ENCODE data around the gene CAMK1D. TPM values are rescaled to one million over a fixed set of nuclear protein-coding genes. Genes with fewer than 3 reads are reported as not detected.

CAMK1D gene
- total RNA-seq, 1 experiment from 2014 or later, result 6.3 TPM

GRCh38 chr10:12600652-12601051 lies 251.3 kb downstream of the CAMK1D start:
- H3K9me3 Mint-ChIP-seq, result peaks cover 5 to 9% of the 10 kb centered on the region in 2 experiments; a peak in 4 of 5 replicates

More at GRCh38 chr10:12600652-12601051, 251.3 kb downstream of the CAMK1D start:
- TF ChIP-seq, protein P1, sequence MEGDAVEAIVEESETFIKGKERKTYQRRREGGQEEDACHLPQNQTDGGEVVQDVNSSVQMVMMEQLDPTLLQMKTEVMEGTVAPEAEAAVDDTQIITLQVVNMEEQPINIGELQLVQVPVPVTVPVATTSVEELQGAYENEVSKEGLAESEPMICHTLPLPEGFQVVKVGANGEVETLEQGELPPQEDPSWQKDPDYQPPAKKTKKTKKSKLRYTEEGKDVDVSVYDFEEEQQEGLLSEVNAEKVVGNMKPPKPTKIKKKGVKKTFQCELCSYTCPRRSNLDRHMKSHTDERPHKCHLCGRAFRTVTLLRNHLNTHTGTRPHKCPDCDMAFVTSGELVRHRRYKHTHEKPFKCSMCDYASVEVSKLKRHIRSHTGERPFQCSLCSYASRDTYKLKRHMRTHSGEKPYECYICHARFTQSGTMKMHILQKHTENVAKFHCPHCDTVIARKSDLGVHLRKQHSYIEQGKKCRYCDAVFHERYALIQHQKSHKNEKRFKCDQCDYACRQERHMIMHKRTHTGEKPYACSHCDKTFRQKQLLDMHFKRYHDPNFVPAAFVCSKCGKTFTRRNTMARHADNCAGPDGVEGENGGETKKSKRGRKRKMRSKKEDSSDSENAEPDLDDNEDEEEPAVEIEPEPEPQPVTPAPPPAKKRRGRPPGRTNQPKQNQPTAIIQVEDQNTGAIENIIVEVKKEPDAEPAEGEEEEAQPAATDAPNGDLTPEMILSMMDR (conservative IDR thresholded peaks at IDR 0.05), result no peak
- H3K27ac Mint-ChIP-seq, result no peak overlapping the region
- Histone ChIP-seq H3K79me2 (ENCODE audit: insufficient read depth, low read length) (no peaks in the 10 kb centered on the region), H3K18ac (ENCODE audit: insufficient read length, low read depth, low read length) (no peak overlapping the region), H3K9me3 (ENCODE audit: control insufficient read depth, low read depth, low read length) (no peaks in the 10 kb centered on the region), H3K4me1 (ENCODE audit: insufficient read depth, low read length) (no peaks in the 10 kb centered on the region), H3K4ac (ENCODE audit: low read depth, low read length) (no peak overlapping the region), H3K9ac (ENCODE audit: extremely low read depth, insufficient read length, low read length) (no peak overlapping the region), H4K91ac (ENCODE audit: insufficient read length, low read depth, low read length) (no peak overlapping the region), H3K14ac (ENCODE audit: insufficient read depth, low read length) (no peak overlapping the region), H2BK20ac (ENCODE audit: low read depth, low read length, poor library complexity, severe bottlenecking) (no peak overlapping the region), H3K27ac (ENCODE audit: insufficient read length, low read depth, low read length) (no peak overlapping the region), H4K8ac (replicated peaks; ENCODE audit: insufficient read length, low read depth, low read length) (no peak overlapping the region), H2BK5ac (ENCODE audit: insufficient read length, low read length) (no peak overlapping the region), H3K56ac (ENCODE audit: insufficient read length, low read depth, low read length) (no peak overlapping the region), H3K79me1 (ENCODE audit: insufficient read depth, low read depth, low read length, poor library complexity, severe bottlenecking) (no peaks in the 10 kb centered on the region), H4K5ac (ENCODE audit: insufficient read length, low read depth, low read length) (no peak overlapping the region), H3K4me2 (ENCODE audit: insufficient read depth, insufficient read length, low read length) (no peak overlapping the region), H3T11ph (ENCODE audit: low read length) (no peak overlapping the region), H3K23me2 (ENCODE audit: insufficient read length, low read depth, low read length, poor library complexity, severe bottlenecking) (peaks cover 3% of the 10 kb centered on the region), H3K27me3 (ENCODE audit: insufficient read depth, low read length) (no peaks in the 10 kb centered on the region), H2BK120ac (ENCODE audit: low read depth, low read length, poor library complexity, severe bottlenecking) (no peak overlapping the region), H4K20me1 (ENCODE audit: control insufficient read depth, insufficient read depth, insufficient read length) (no peaks in the 10 kb centered on the region), H2AK5ac (ENCODE audit: insufficient read length, low read length) (no peak overlapping the region), H2AFZ (ENCODE audit: low read length) (no peak overlapping the region), H2BK15ac (ENCODE audit: low read depth, low read length) (no peak overlapping the region), H2BK12ac (ENCODE audit: insufficient read length, low read depth, low read length) (no peak overlapping the region), H3K23ac (ENCODE audit: insufficient read length, low read depth, low read length) (no peak overlapping the region)
- H3K27me3 Mint-ChIP-seq (ENCODE audit: low read depth), result no peaks in the 10 kb centered on the region
- no peak overlapping the region for H3K4me3 Mint-ChIP-seq
- WGBS (ENCODE audit: extremely low coverage, insufficient read length, low lambda C conversion rate), result no CpG with 5 or more reads among the region's 4 CpGs
- H3K4me1 Mint-ChIP-seq, result peaks cover 0 to under 1% of the 10 kb centered on the region in 2 experiments; a peak in 1 of 4 replicates
- DNase-seq, result no peak
- peaks cover 4 to 13% (median 4%) of the 10 kb centered on the region in 3 experiments; a peak in 4 of 7 replicates for H3K36me3 Mint-ChIP-seq (ENCODE audit: insufficient read depth in 1 of 3, low read depth in 3 of 3)

All from H9 (cell line).